Adrenal gland (tissue), 5 donors: Measurements from ENCODE around the gene GPR158.

Experiments
- POLR2A ChIP-seq, 2 donors: fragments of 450-650 bp; IDR thresholded peaks; one replicate each; pipeline ENCODE4 v1.6.1; 2017; ENCODE audit warnings: antibody characterized with exemption in 2 of 2, mild to moderate bottlenecking in 2 of 2, moderate library complexity in 1 of 2
- TF ChIP-seq, protein P1 (sequence below), 6 experiments: fragments of 450-650 bp in 4 of 6; fragments of 200-600 bp in 2 of 6; sonication (generic) in 1 of 6; IDR thresholded peaks; 1 replicate in 5 of 6; 2 replicates in 1 of 6; pipeline versions ENCODE4 v1.5.1 to v1.8.0; 2016 to 2021; ENCODE audit warnings: antibody characterized with exemption in 6 of 6, mild to moderate bottlenecking in 2 of 6, moderate library complexity in 1 of 6
- donor health status: DM: no; HTN: no; CAD: no.

DNA sequence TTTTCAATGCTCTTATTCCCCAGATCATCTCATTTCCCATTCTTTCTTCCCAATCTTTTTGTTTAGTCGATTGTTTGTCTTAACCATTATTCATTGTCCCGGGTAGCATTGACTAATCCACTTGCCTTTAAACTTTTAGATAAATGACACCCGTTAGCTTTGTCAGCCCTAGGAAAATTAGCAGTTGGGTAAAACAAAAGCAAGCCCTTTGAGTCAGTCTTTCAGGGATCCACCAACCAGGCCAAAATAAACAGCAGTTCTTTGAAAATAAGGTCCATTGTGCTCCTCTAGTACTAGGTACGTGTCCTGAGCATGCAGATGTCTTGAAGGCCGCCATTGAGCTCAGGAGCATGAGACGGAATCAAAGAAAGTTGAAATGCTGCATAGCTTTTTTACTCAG is 389.6 kb downstream of the GPR158 start:
- TF ChIP-seq, protein P1, sequence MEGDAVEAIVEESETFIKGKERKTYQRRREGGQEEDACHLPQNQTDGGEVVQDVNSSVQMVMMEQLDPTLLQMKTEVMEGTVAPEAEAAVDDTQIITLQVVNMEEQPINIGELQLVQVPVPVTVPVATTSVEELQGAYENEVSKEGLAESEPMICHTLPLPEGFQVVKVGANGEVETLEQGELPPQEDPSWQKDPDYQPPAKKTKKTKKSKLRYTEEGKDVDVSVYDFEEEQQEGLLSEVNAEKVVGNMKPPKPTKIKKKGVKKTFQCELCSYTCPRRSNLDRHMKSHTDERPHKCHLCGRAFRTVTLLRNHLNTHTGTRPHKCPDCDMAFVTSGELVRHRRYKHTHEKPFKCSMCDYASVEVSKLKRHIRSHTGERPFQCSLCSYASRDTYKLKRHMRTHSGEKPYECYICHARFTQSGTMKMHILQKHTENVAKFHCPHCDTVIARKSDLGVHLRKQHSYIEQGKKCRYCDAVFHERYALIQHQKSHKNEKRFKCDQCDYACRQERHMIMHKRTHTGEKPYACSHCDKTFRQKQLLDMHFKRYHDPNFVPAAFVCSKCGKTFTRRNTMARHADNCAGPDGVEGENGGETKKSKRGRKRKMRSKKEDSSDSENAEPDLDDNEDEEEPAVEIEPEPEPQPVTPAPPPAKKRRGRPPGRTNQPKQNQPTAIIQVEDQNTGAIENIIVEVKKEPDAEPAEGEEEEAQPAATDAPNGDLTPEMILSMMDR (IDR thresholded peaks at IDR 0.05) = no peak
- no peak for TF ChIP-seq POLR2A (IDR thresholded peaks at IDR 0.05)
